Activated naive CD8-positive, alpha-beta T cell treated with anti-CD3 and anti-CD28 coated beads for 36 hours (primary cell): ENCODE measurements around the gene SUB1. TPM values are rescaled to one million over a fixed set of nuclear protein-coding genes. Genes with fewer than 3 reads are reported as not detected.
"Not testable (repeated sequence)": the region's sequence is repeated elsewhere in the genome, so short reads cannot be mapped to it uniquely, and the experiment has no call there.

Source experiments
- DNase-seq: peaks from one replicate; pipeline ENCODE4 v3.0.0; 2021
- H3K27ac Mint-ChIP-seq: one replicate; pipeline ENCODE4 v1.8.0; 2022; ENCODE audit warnings: mild to moderate bottlenecking, moderate library complexity, mixed read lengths
- H3K27me3 Mint-ChIP-seq: one replicate; pipeline ENCODE4 v1.8.0; 2022; ENCODE audit warnings: mild to moderate bottlenecking, mixed read lengths
- H3K36me3 Mint-ChIP-seq: one replicate; pipeline ENCODE4 v1.8.0; 2021; ENCODE audit warnings: mild to moderate bottlenecking, mixed read lengths
- H3K4me1 Mint-ChIP-seq: one replicate; pipeline ENCODE4 v1.8.0; 2021; ENCODE audit warnings: mixed read lengths
- H3K4me3 Mint-ChIP-seq: one replicate; pipeline ENCODE4 v1.8.0; 2022; ENCODE audit warnings: mild to moderate bottlenecking, moderate library complexity, mixed read lengths
- H3K9me3 Mint-ChIP-seq: one replicate; pipeline ENCODE4 v1.8.0; 2022; ENCODE audit warnings: mixed read lengths
- total RNA-seq, 2 experiments: library from RNA; stranded (reverse); gene quantifications; one replicate each; pipeline ENCODE4 v1.2.3, GENCODE V29; 2021

The SUB1 gene
- total RNA-seq, 2 experiments from 2014 or later: 414 to 435 TPM

DNA sequence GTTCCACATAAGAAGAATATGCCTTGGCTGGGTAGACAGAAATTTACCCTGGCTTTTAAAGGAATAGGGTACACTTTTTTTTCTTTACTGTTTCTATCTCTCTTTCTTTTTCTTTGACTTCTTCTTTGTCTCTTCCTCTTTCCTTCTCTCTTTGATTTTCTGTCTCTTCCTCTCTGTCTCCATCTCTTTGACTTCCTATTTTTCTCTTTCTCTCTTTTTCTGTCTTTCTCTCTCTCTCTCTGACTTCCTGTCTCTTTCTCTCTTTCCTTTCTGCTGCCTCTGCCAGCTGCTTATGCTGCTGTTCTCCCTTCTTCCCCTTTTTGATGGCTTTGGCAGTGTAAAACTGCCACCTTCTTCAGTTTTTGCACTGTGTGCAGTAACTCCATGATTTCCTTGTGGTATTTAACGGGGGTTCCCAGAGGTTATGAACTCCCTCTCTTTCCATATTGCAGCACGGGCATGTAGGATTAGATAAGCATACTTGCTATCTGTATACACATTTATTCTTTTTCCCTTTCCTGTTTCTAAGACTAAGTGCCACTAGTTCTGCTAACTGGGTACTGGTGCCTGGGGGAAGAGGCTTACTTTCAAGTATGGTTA, 31.1 kb upstream of the SUB1 start:
- not testable (repeated sequence) for H3K4me3 Mint-ChIP-seq, H3K9me3 Mint-ChIP-seq, H3K36me3 Mint-ChIP-seq, H3K4me1 Mint-ChIP-seq, DNase-seq, H3K27ac Mint-ChIP-seq, H3K27me3 Mint-ChIP-seq

GRCh38 chr5:32556543-32556942, 28.8 kb upstream of the SUB1 start:
- not testable (repeated sequence) for H3K9me3 Mint-ChIP-seq, H3K36me3 Mint-ChIP-seq, H3K4me3 Mint-ChIP-seq, DNase-seq, H3K27ac Mint-ChIP-seq, H3K4me1 Mint-ChIP-seq, H3K27me3 Mint-ChIP-seq

DNA sequence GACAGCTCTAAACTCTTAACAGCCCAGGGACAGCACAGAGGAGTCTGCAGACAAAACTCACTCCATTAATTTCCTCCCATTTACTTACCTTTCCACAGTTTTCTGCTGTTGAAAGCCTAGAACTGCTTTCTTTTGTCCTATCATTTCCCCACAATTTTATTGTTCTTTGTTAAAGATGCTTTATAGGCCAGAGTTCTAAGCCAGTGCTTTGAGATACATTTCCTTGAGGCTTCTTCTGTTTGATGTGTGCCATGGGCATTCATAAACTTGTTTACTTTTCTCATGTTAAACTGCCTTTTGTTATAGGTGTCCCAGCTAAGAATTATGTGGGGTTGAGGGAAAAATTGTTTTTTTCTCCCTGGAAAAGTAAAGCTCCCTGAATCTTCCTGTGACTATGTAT, 25.9 kb upstream of the SUB1 start:
- no peak overlapping the region for H3K27ac Mint-ChIP-seq

DNA sequence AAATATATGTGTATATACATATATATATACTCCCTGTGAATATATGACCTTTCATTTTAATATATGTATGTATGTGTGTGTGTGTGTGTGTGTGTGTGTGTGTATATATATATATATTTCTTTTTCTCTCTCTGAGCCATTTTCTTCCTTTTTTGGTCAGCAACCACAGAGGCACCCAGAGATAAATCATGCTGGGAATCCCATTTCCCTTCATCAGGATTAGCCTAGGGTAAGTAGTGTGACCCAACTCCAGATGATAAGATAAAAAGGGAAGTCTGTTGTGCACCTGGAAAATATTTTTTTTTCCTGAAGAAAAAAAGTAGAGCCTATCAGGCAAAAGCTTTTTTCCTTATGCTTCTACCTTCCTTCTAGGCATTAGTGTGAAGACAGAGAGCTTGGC, 25.4 kb upstream of the SUB1 start:
- no peaks in the 10 kb centered on the region for H3K27me3 Mint-ChIP-seq
- no peaks in the 10 kb centered on the region for H3K4me1 Mint-ChIP-seq
- H3K27ac Mint-ChIP-seq: no peak overlapping the region
- H3K4me3 Mint-ChIP-seq: no peak overlapping the region
- H3K9me3 Mint-ChIP-seq: no peaks in the 10 kb centered on the region
- no peak for DNase-seq
- no peaks in the 10 kb centered on the region for H3K36me3 Mint-ChIP-seq

More for the DNA sequence above, 25.9 kb upstream of the SUB1 start:
- H3K4me1 Mint-ChIP-seq: peaks cover under 1% of the 10 kb centered on the region
- no peaks in the 10 kb centered on the region for H3K9me3 Mint-ChIP-seq
- H3K4me3 Mint-ChIP-seq: no peak overlapping the region
- no peaks in the 10 kb centered on the region for H3K36me3 Mint-ChIP-seq
- H3K27me3 Mint-ChIP-seq: no peaks in the 10 kb centered on the region
- no peak for DNase-seq

GRCh38 chr5:32562056-32562455, 23.3 kb upstream of the SUB1 start:
- Mint-ChIP-seq H3K4me1 (no peaks in the 10 kb centered on the region), H3K36me3 (no peaks in the 10 kb centered on the region), H3K9me3 (no peaks in the 10 kb centered on the region), H3K27ac (no peak overlapping the region), H3K4me3 (no peak overlapping the region), H3K27me3 (no peaks in the 10 kb centered on the region)
- DNase-seq: no peak

DNA sequence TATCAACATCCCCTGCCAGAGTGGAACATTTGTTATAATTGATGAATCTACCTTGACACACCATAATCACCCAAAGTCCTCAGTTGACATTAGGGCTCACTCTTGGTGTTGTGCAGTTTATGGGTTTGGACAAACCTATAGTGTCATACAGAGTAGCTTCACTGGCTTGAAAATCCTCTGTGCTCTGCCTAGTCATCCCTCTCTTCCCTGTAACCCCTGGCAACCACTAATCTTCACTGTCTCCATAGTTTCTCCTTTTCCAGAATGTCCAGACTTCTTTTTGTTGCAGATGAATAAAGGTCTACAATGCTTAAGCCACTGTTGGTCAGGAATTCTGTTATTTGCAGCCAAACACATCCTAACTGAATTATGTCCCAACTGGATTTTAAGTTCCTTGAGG, 22.5 kb upstream of the SUB1 start:
- H3K4me1 Mint-ChIP-seq: no peaks in the 10 kb centered on the region
- H3K4me3 Mint-ChIP-seq: no peak overlapping the region
- H3K36me3 Mint-ChIP-seq: no peaks in the 10 kb centered on the region
- DNase-seq: no peak
- no peaks in the 10 kb centered on the region for H3K9me3 Mint-ChIP-seq
- H3K27me3 Mint-ChIP-seq: no peaks in the 10 kb centered on the region
- no peak overlapping the region for H3K27ac Mint-ChIP-seq

DNA sequence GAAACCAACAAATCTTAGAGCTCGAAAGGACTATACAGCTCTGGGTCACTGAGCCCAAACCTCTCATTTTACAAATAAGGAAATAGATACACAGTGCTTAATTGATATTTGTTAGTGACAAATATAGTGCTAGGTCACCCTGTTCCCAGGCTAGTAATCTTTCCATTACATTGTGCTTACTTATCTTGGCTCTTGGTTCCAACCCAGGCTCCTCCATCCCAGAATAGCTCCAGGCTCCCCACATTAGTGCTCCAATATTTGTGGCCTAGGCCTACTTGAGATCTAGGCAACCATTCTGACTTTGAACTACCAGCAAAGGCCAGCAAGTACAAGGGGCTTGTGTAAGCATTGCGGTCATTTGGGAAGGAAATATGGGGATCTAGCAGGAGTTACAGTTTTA, 21.7 kb upstream of the SUB1 start:
- Mint-ChIP-seq H3K27me3 (no peaks in the 10 kb centered on the region), H3K4me3 (no peak overlapping the region), H3K4me1 (no peaks in the 10 kb centered on the region), H3K27ac (no peak overlapping the region), H3K36me3 (no peaks in the 10 kb centered on the region), H3K9me3 (no peaks in the 10 kb centered on the region)
- DNase-seq: no peak

DNA sequence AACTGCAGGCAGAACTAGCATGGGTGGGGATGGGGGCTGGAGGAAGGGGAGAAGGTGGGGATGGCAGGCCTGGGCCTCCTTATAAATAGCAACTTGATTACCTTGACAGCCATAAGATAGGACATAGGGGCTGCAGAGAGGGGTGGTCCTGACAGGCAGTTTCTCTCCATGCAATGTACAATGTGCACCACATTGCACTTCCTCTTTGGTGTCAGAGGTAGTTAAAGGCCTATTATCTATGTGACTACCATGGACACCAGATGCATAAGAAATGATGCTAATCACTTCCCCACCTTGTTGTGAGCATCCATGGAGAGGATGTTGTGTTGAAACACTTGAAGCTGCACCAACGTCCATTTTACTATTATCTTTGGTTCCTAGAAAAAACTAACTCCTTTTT, 20.2 kb upstream of the SUB1 start:
- H3K27me3 Mint-ChIP-seq: no peaks in the 10 kb centered on the region
- H3K4me3 Mint-ChIP-seq: no peak overlapping the region
- no peaks in the 10 kb centered on the region for H3K9me3 Mint-ChIP-seq
- H3K36me3 Mint-ChIP-seq: no peaks in the 10 kb centered on the region
- DNase-seq: no peak
- no peak overlapping the region for H3K27ac Mint-ChIP-seq
- no peaks in the 10 kb centered on the region for H3K4me1 Mint-ChIP-seq

GRCh38 chr5:32566319-32567111, 18.8 kb upstream of the SUB1 start:
- Mint-ChIP-seq H3K27me3 (no peaks in the 10 kb centered on the region), H3K4me1 (no peaks in the 10 kb centered on the region), H3K4me3 (no peak overlapping the region), H3K27ac (no peak overlapping the region), H3K36me3 (no peaks in the 10 kb centered on the region), H3K9me3 (no peaks in the 10 kb centered on the region)
- DNase-seq: no peak

GRCh38 chr5:32571128-32571527, 14.2 kb upstream of the SUB1 start:
- Mint-ChIP-seq H3K27me3 (peaks cover 3% of the 10 kb centered on the region), H3K4me3 (no peak overlapping the region), H3K4me1 (no peaks in the 10 kb centered on the region), H3K36me3 (no peaks in the 10 kb centered on the region), H3K9me3 (no peaks in the 10 kb centered on the region), H3K27ac (no peak overlapping the region)
- DNase-seq: no peak

DNA sequence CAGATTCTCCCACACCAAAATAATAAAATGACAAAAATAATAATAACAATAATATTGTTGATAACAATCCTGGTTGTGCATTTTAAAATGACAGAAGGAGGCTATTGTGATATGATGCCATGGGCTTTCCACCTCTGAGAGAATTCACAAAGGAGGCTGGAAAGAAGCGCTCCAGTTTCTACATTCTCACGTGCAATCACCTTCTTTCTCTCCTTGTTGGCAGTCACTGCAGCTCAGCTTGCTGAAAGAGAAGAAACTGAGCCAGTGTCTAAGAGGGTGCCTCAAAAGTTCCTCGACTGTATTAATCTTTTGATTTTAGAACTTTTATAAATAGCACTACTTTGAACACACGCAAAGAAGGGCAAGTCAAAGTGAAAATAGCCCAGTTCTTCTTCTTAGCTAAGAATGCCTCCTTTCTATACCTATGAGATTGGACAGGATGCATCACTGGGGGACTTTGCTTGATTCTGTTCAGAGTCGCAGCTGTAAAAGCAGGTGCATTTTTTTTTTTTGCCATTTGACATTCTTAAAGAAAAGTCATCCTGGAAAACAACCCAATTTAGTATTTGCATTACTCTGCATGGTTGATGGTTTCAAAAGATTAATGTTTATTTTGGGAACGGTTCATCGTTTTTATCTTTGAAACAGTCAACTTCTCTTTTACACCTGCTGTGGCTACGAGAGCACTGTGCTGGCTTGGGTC, 12.4 kb upstream of the SUB1 start:
- no peak for DNase-seq
- no peak overlapping the region for H3K4me3 Mint-ChIP-seq
- H3K27me3 Mint-ChIP-seq: peaks cover 6% of the 10 kb centered on the region
- H3K4me1 Mint-ChIP-seq: no peaks in the 10 kb centered on the region
- no peak overlapping the region for H3K27ac Mint-ChIP-seq
- no peaks in the 10 kb centered on the region for H3K36me3 Mint-ChIP-seq
- no peaks in the 10 kb centered on the region for H3K9me3 Mint-ChIP-seq

- H3K4me1 Mint-ChIP-seq, H3K27me3 Mint-ChIP-seq, H3K27ac Mint-ChIP-seq, H3K9me3 Mint-ChIP-seq, H3K4me3 Mint-ChIP-seq, H3K36me3 Mint-ChIP-seq, DNase-seq: not testable (repeated sequence)
These were observed 11.9 kb upstream of the SUB1 start for GRCh38 chr5:32573481-32573854.

- H3K9me3 Mint-ChIP-seq: no peaks in the 10 kb centered on the region
- no peaks in the 10 kb centered on the region for H3K36me3 Mint-ChIP-seq
- DNase-seq: no peak
- no peak overlapping the region for H3K27ac Mint-ChIP-seq
- H3K4me3 Mint-ChIP-seq: no peak overlapping the region
- H3K27me3 Mint-ChIP-seq: peaks cover 6% of the 10 kb centered on the region
- H3K4me1 Mint-ChIP-seq: no peaks in the 10 kb centered on the region
These were observed 10.7 kb upstream of the SUB1 start for GRCh38 chr5:32574540-32575175.

DNA sequence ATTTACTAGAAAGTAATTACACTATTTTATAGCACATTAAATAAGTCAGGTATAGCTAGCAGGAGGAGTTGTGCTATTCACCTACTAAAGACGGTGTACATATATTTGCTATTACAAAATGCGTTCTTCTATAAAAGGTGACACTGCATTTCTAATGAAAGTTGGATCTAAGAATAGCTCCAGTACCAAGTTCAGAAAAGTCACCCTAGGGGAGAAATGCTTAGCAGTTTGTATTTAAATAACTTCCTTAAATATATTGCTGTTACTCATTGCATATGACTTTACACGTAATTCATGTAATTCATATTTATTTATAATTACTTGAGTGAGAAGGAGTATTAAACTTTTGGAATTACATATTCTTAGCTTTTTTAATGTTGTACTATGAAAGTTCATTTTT, 7.0 kb upstream of the SUB1 start:
- Mint-ChIP-seq H3K4me1 (peaks cover 5% of the 10 kb centered on the region), H3K4me3 (no peak overlapping the region), H3K27me3 (peaks cover 9% of the 10 kb centered on the region), H3K27ac (no peak overlapping the region), H3K9me3 (no peaks in the 10 kb centered on the region), H3K36me3 (no peaks in the 10 kb centered on the region)
- DNase-seq: no peak

- H3K27ac Mint-ChIP-seq: no peak overlapping the region
- H3K36me3 Mint-ChIP-seq: no peaks in the 10 kb centered on the region
- H3K9me3 Mint-ChIP-seq: no peaks in the 10 kb centered on the region
- H3K27me3 Mint-ChIP-seq: peaks cover 9% of the 10 kb centered on the region
- peaks cover 9% of the 10 kb centered on the region for H3K4me1 Mint-ChIP-seq
- H3K4me3 Mint-ChIP-seq: no peak overlapping the region
- DNase-seq: no peak
These were observed 6.6 kb upstream of the SUB1 start for GRCh38 chr5:32578764-32579163.
